H1 (cell line): ENCODE results near the gene BTBD8. TPM values are rescaled to one million over a fixed set of nuclear protein-coding genes. Genes with fewer than 3 reads are reported as not detected.

Experiments
- CTCF ChIA-PET: fragments of 300-600 bp; sonication (Branson Sonifier 250); formaldehyde crosslinking; loops from one replicate; lab custom pipeline; 2021; ENCODE audit not compliant: partially characterized antibody; lab: Charles Lee
- POLR2A ChIA-PET: fragments of 300-600 bp; sonication (Branson Sonifier 250); formaldehyde crosslinking; loops from one replicate; lab custom pipeline; 2021; ENCODE audit warnings: inconsistent platforms; ENCODE audit not compliant: partially characterized antibody; lab: Charles Lee
- DNase-seq, 2 experiments: peaks; one replicate each; pipeline versions ENCODE4 v3.0.0 to v3.0.0-alpha.2; 2010 to 2022; ENCODE audit warnings: low spot score in 2 of 2, low read depth in 1 of 2, mixed read lengths in 1 of 2
- FAIRE-seq: peaks from 2 replicates; lab custom pipeline; 2011; peaks lifted over from hg19 to GRCh38; lab: Jason Lieb, UNC
- H2AFZ ChIP-seq: 2 replicates; pipeline ENCODE4 v1.8.1; 2012; ENCODE audit warnings: low read length, inconsistent platforms
- H2AK5ac ChIP-seq: 2 replicates; pipeline ENCODE4 v1.6.1; 2013; ENCODE audit warnings: low read depth, low read length
- H2BK120ac ChIP-seq: replicated peaks from 2 replicates; pipeline ENCODE3; 2013; ENCODE audit warnings: low read depth, low read length, inconsistent platforms
- H2BK12ac ChIP-seq: 2 replicates; pipeline ENCODE4 v1.6.1; 2013; ENCODE audit warnings: low read depth, low read length
- H2BK15ac ChIP-seq: 2 replicates; pipeline ENCODE4 v1.6.1; 2013; ENCODE audit warnings: low read length
- H2BK20ac ChIP-seq: 2 replicates; pipeline ENCODE4 v1.6.1; 2013; ENCODE audit warnings: low read length
- H2BK5ac ChIP-seq: 2 replicates; pipeline ENCODE4 v1.6.1; 2013; ENCODE audit warnings: low read depth, low read length
- H3K14ac ChIP-seq: 2 replicates; pipeline ENCODE4 v1.6.1; 2013; ENCODE audit warnings: inconsistent platforms; ENCODE audit not compliant: insufficient read length
- H3K18ac ChIP-seq: 2 replicates; pipeline ENCODE4 v1.6.1; 2013; ENCODE audit warnings: low read length; ENCODE audit errors: extremely low read depth
- H3K23ac ChIP-seq: 2 replicates; pipeline ENCODE4 v1.6.1; 2013; ENCODE audit warnings: inconsistent platforms; ENCODE audit not compliant: insufficient read length
- H3K23me2 ChIP-seq: 2 replicates; pipeline ENCODE4 v1.6.1; 2013; ENCODE audit warnings: low read depth, low read length
- H3K27ac ChIP-seq: 2 replicates; pipeline ENCODE4 v1.6.1; 2011; ENCODE audit warnings: low read depth, low read length, inconsistent platforms
- H3K27me3 ChIP-seq, 4 experiments: replicated peaks in 1 of 4; 1 replicate in 1 of 4; 2 replicates in 3 of 4; pipeline versions ENCODE4 v1.6.1 to v1.8.1; 2011 to 2013; ENCODE audit warnings: low read length in 3 of 4, mild to moderate bottlenecking in 3 of 4, inconsistent platforms in 2 of 4, mixed read lengths in 2 of 4, moderate library complexity in 1 of 4; ENCODE audit not compliant: control insufficient read depth in 3 of 4, insufficient read depth in 3 of 4; ENCODE audit errors: extremely low read depth in 1 of 4
- H3K36me3 ChIP-seq, 4 experiments: 2 replicates each; pipeline versions ENCODE4 v1.6.1 to v1.8.1; 2011 to 2013; ENCODE audit warnings: mild to moderate bottlenecking in 4 of 4, low read length in 3 of 4, moderate library complexity in 2 of 4, control low read depth in 1 of 4, inconsistent platforms in 1 of 4; ENCODE audit not compliant: insufficient read depth in 4 of 4, control insufficient read depth in 2 of 4
- H3K4ac ChIP-seq: replicated peaks from 2 replicates; pipeline ENCODE3; 2013; ENCODE audit warnings: low read length, low read depth, mixed read lengths, inconsistent platforms; ENCODE audit not compliant: insufficient read length
- H3K4me1 ChIP-seq, 4 experiments: replicated peaks in 1 of 4; 1 replicate in 1 of 4; 2 replicates in 3 of 4; pipeline versions ENCODE4 v1.6.1 to v1.8.1; 2011 to 2013; ENCODE audit warnings: low read length in 3 of 4, inconsistent platforms in 2 of 4, mixed read lengths in 1 of 4; ENCODE audit not compliant: insufficient read depth in 4 of 4, control insufficient read depth in 3 of 4
- H3K4me2 ChIP-seq, 2 experiments: 2 replicates each; pipeline versions ENCODE4 v1.6.1 to v1.8.1; 2011 to 2013; ENCODE audit warnings: low read depth in 2 of 2, low read length in 2 of 2, control low read depth in 1 of 2, inconsistent platforms in 1 of 2, mild to moderate bottlenecking in 1 of 2; ENCODE audit not compliant: insufficient read depth in 1 of 2
- H3K4me3 ChIP-seq, 4 experiments: fragments of 200-600, 300-600 bp in 1 of 4; sonication (generic), shearing (Covaris generic), sonication (Bioruptor Twin) in 1 of 4; 2 replicates each; pipeline versions ENCODE4 v1.5.1 to v1.8.1; 2011 to 2016; ENCODE audit warnings: low read length in 4 of 4, low read depth in 3 of 4, control low read depth in 2 of 4, inconsistent platforms in 2 of 4, mild to moderate bottlenecking in 2 of 4, mixed read lengths in 1 of 4, moderate library complexity in 1 of 4; ENCODE audit not compliant: insufficient read depth in 2 of 4; ENCODE audit errors: extremely low read depth in 1 of 4
- H3K56ac ChIP-seq: replicated peaks from 2 replicates; pipeline ENCODE3; 2013; ENCODE audit warnings: low read depth, mild to moderate bottlenecking, mixed read lengths, low read length, inconsistent platforms; ENCODE audit not compliant: insufficient read length
- H3K79me1 ChIP-seq: 2 replicates; pipeline ENCODE4 v1.6.1; 2013; ENCODE audit warnings: low read depth, low read length, control low read depth
- H3K79me2 ChIP-seq, 2 experiments: 2 replicates each; pipeline versions ENCODE4 v1.6.1 to v1.8.1; 2012 to 2013; ENCODE audit warnings: low read length in 2 of 2, mild to moderate bottlenecking in 2 of 2, inconsistent platforms in 1 of 2; ENCODE audit not compliant: insufficient read depth in 2 of 2, control insufficient read depth in 1 of 2
- H3K9ac ChIP-seq, 4 experiments: replicated peaks in 1 of 4; 1 replicate in 1 of 4; 2 replicates in 3 of 4; pipeline versions ENCODE4 v1.6.1 to v1.8.1; 2011 to 2013; ENCODE audit warnings: low read depth in 3 of 4, low read length in 3 of 4, control low read depth in 2 of 4, mild to moderate bottlenecking in 2 of 4, moderate library complexity in 2 of 4, inconsistent platforms in 1 of 4; ENCODE audit errors: extremely low read depth in 1 of 4
- H3K9me3 ChIP-seq, 2 experiments: 2 replicates each; pipeline versions ENCODE4 v1.6.1 to v1.8.1; 2012 to 2013; ENCODE audit warnings: mild to moderate bottlenecking in 2 of 2, moderate library complexity in 2 of 2, control low read depth in 1 of 2, inconsistent platforms in 1 of 2, low read depth in 1 of 2, low read length in 1 of 2, mixed read lengths in 1 of 2; ENCODE audit not compliant: insufficient read depth in 2 of 2
- H4K20me1 ChIP-seq, 2 experiments: replicated peaks in 1 of 2; 2 replicates each; pipeline versions ENCODE3 to v1.8.1; 2011 to 2013; ENCODE audit warnings: inconsistent platforms in 2 of 2, low read length in 2 of 2, mild to moderate bottlenecking in 1 of 2; ENCODE audit not compliant: insufficient read depth in 2 of 2, control insufficient read depth in 1 of 2
- H4K5ac ChIP-seq: 2 replicates; pipeline ENCODE4 v1.6.1; 2013; ENCODE audit warnings: low read length, low read depth, mixed read lengths, inconsistent platforms; ENCODE audit not compliant: insufficient read length
- H4K8ac ChIP-seq: 2 replicates; pipeline ENCODE4 v1.8.0; 2013; ENCODE audit warnings: mild to moderate bottlenecking, moderate library complexity, low read length, inconsistent platforms; ENCODE audit not compliant: insufficient read depth; ENCODE audit errors: extremely low read depth
- H4K91ac ChIP-seq: replicated peaks from 2 replicates; pipeline ENCODE3; 2013; ENCODE audit warnings: low read length, mixed read lengths, inconsistent platforms; ENCODE audit not compliant: insufficient read length
- FOSL1 ChIP-seq: IDR thresholded peaks from 2 replicates; pipeline ENCODE4 v1.6.1; 2011; ENCODE audit warnings: mild to moderate bottlenecking, low read depth, low read length, moderate library complexity; ENCODE audit not compliant: insufficient read depth
- RXRA ChIP-seq: IDR thresholded peaks from 2 replicates; pipeline ENCODE4 v1.6.1; 2011; ENCODE audit warnings: low read depth, mild to moderate bottlenecking, low read length, moderate library complexity; ENCODE audit not compliant: insufficient read depth
- SUZ12 ChIP-seq: fragments of 200-600 bp; sonication (generic); IDR thresholded peaks from 2 replicates; pipeline ENCODE4 v1.6.1; 2012; ENCODE audit warnings: mild to moderate bottlenecking, inconsistent platforms, low read length, moderate library complexity, mixed read lengths
- WGBS, 2 experiments: shearing (Covaris generic) in 1 of 2; methylation state at CpG; one replicate each; pipeline versions ENCODE4 v1.1.6 to v1.1.7; 2013 to 2015; ENCODE audit warnings: low lambda C conversion rate in 2 of 2, mixed read lengths in 2 of 2, inconsistent platforms in 1 of 2, low coverage in 1 of 2, missing lambda C conversion rate in 1 of 2; ENCODE audit not compliant: insufficient replicate concordance in 2 of 2, insufficient coverage in 1 of 2, insufficient read length in 1 of 2; ENCODE audit errors: extremely low coverage in 1 of 2, missing lambda C conversion rate in 1 of 2; 5-methylcytosine and 5-hydroxymethylcytosine counted together
- polyA plus RNA-seq, 7 experiments: library from polyadenylated mRNA; depleted of rRNA in 3 of 7; stranded (reverse) in 5 of 7; unstranded in 2 of 7; fragments of >200 nt in 5 of 7; fragments of 200-250 nt in 2 of 7; gene quantifications; 1 replicate in 5 of 7; 2 replicates in 1 of 7; 4 replicates in 1 of 7; pipeline versions ENCODE4 v1.2.1 to v1.2.3, GENCODE V29; 2011 to 2013; ENCODE audit warnings: missing spikeins in 2 of 7, mixed read lengths in 2 of 7
- total RNA-seq: library from RNA; stranded (reverse); fragmentation: NEBNext Ultra II Directional; extraction: Animal tissue kit (Norgen Biotek cat#: 25700); gene quantifications from 2 replicates; pipeline ENCODE4 v1.2.1, GENCODE V29; 2021
- TF ChIP-seq, protein P1 (sequence below): IDR thresholded peaks from 2 replicates; pipeline ENCODE4 v1.6.1; 2012; ENCODE audit warnings: low read length, inconsistent platforms

Gene BTBD8
- total and polyA plus RNA-seq, 2 of the 8 experiments (the other 6 are each of a cell fraction or from before 2014, with no cell fraction given): 0.44 to 2.5 TPM

- no peak overlapping the region for H2BK5ac ChIP-seq
- 82% methylated on average over 1 of the region's 1 CpG; no CpG with 5 or more reads in 1 of the 2 experiments for WGBS, 2 experiments
- no peak overlapping the region for H3K23ac ChIP-seq
- H4K8ac ChIP-seq: no peak overlapping the region
- CTCF ChIA-PET: interaction anchor here (0.7 to 0.8 kb wide), 3 partner anchors 15 to 62 kb away, joined by 3 to 5 read pairs (median 3); no protein-coding TSS in a partner anchor
- no peaks in the 10 kb centered on the region for H3K27me3 ChIP-seq
- POLR2A ChIA-PET: interaction anchor here (0.7 to 1.6 kb wide), 3 partner anchors 13 to 421 kb away, joined by 3 to 5 read pairs (median 4); no protein-coding TSS in a partner anchor
- no peaks in the 10 kb centered on the region for H3K79me1 ChIP-seq
- no peak overlapping the region for H3K4me3 ChIP-seq
- FAIRE-seq (no peak), DNase-seq (no peak)
- no peak overlapping the region for H3K56ac ChIP-seq
- H3K9ac ChIP-seq: no peak overlapping the region
- no peak overlapping the region for H2AK5ac ChIP-seq
- no peak overlapping the region for H3K4ac ChIP-seq
- H3K27ac ChIP-seq: no peak overlapping the region
- no peaks in the 10 kb centered on the region for H3K79me2 ChIP-seq
- no peak overlapping the region for H2BK120ac ChIP-seq
- no peaks in the 10 kb centered on the region for H3K9me3 ChIP-seq
- H2BK12ac ChIP-seq: no peak overlapping the region
- H2BK15ac ChIP-seq: no peak overlapping the region
- H2BK20ac ChIP-seq: no peak overlapping the region
- no peaks in the 10 kb centered on the region; the same call in 1 of the 2 replicates for H3K23me2 ChIP-seq
- H3K4me2 ChIP-seq: no peak overlapping the region
- no peak overlapping the region for H3K18ac ChIP-seq
- H3K14ac ChIP-seq: no peak overlapping the region
- no peaks in the 10 kb centered on the region for H3K36me3 ChIP-seq
- H4K20me1 ChIP-seq: no peaks in the 10 kb centered on the region
- H3K4me1 ChIP-seq: peaks cover 0 to 2% (median 0%) of the 10 kb centered on the region in 4 experiments; a peak in 1 of 7 replicates
- H2AFZ ChIP-seq: no peak overlapping the region
- H4K91ac ChIP-seq: no peak overlapping the region
- no peak overlapping the region for H4K5ac ChIP-seq
- TF ChIP-seq FOSL1 (no peak), RXRA (no peak), SUZ12 (no peak)
- TF ChIP-seq, protein P1, sequence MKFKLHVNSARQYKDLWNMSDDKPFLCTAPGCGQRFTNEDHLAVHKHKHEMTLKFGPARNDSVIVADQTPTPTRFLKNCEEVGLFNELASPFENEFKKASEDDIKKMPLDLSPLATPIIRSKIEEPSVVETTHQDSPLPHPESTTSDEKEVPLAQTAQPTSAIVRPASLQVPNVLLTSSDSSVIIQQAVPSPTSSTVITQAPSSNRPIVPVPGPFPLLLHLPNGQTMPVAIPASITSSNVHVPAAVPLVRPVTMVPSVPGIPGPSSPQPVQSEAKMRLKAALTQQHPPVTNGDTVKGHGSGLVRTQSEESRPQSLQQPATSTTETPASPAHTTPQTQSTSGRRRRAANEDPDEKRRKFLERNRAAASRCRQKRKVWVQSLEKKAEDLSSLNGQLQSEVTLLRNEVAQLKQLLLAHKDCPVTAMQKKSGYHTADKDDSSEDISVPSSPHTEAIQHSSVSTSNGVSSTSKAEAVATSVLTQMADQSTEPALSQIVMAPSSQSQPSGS: no peak
Measured at GRCh38 chr1:92230736-92231135, 150.6 kb downstream of the BTBD8 start.
